GM12878 (cell line): Measurements from ENCODE around the gene ANKHD1. TPM values are rescaled to one million over a fixed set of nuclear protein-coding genes. Genes with fewer than 3 reads are reported as not detected.
"Not testable (repeated sequence)": the region's sequence is repeated elsewhere in the genome, so short reads cannot be mapped to it uniquely, and the experiment has no call there.

ENCODE experiments used
- ATAC-seq: fragments of 200-7000 bp; cut with Tn5 transposase; 3 replicates; pipeline ENCODE4 v1.9.1; 2020; ENCODE audit warnings: mild to moderate bottlenecking, moderate library complexity
- BruUV-seq: library from RNA; stranded (reverse); fragments of 400-500 nt; replicated peaks from 2 replicates; lab custom pipeline; 2021; lab: Mats Ljungman, UMichigan
- CTCF ChIA-PET: fragments of 300-600 bp; sonication (Branson Sonifier 250); formaldehyde crosslinking; extraction: SDS; loops from one replicate; lab custom pipeline; 2021; ENCODE audit warnings: inconsistent platforms; lab: Yijun Ruan, JAX
- POLR2A ChIA-PET: fragments of 350-600 bp; formaldehyde crosslinking; extraction: SDS; loops from one replicate; lab custom pipeline; 2021; ENCODE audit warnings: inconsistent platforms; lab: Charles Lee
- RAD21 ChIA-PET: fragments of 300-600 bp; sonication (Branson Sonifier 250); formaldehyde crosslinking; loops from one replicate; lab custom pipeline; 2023; ENCODE audit warnings: antibody characterized with exemption; ENCODE audit not compliant: unreplicated experiment; lab: Charles Lee
- SMC1A ChIA-PET: fragments of 300-600 bp; sonication (Branson Sonifier 250); formaldehyde crosslinking; loops from one replicate; lab custom pipeline; 2023; ENCODE audit not compliant: unreplicated experiment, uncharacterized antibody; lab: Charles Lee
- DNase-seq: peaks from one replicate; pipeline ENCODE4 v3.0.0-alpha.2; 2011; ENCODE audit warnings: low read depth, low spot score
- FAIRE-seq: peaks from 3 replicates; lab custom pipeline; 2011; peaks lifted over from hg19 to GRCh38; lab: Jason Lieb, UNC
- H2AFZ ChIP-seq: 2 replicates; pipeline ENCODE4 v1.6.0; 2011; ENCODE audit warnings: low read depth, low read length, control low read depth; ENCODE audit not compliant: control insufficient read depth
- H3K27ac ChIP-seq: 2 replicates; pipeline ENCODE4 v1.5.1; 2011; ENCODE audit warnings: control low read depth; ENCODE audit not compliant: control insufficient read depth, insufficient read depth
- H3K27me3 ChIP-seq, 2 experiments: replicated peaks in 1 of 2; 2 replicates each; pipeline versions ENCODE4 v1.6.0 to v1.6.1; 2011; ENCODE audit warnings: low read length in 1 of 2; ENCODE audit not compliant: control insufficient read depth in 2 of 2, insufficient read depth in 2 of 2
- H3K36me3 ChIP-seq, 2 experiments: 2 replicates each; pipeline ENCODE4 v1.5.1; 2011; ENCODE audit warnings: low read length in 1 of 2; ENCODE audit not compliant: control insufficient read depth in 2 of 2, insufficient read depth in 2 of 2
- H3K4me1 ChIP-seq: 2 replicates; pipeline ENCODE4 v1.6.1; 2011; ENCODE audit warnings: mild to moderate bottlenecking, low read length, moderate library complexity, mixed read lengths; ENCODE audit not compliant: control insufficient read depth, insufficient read depth
- H3K4me2 ChIP-seq: 2 replicates; pipeline ENCODE4 v1.6.0; 2011; ENCODE audit warnings: control low read depth; ENCODE audit not compliant: control insufficient read depth, insufficient read depth
- H3K4me3 ChIP-seq: fragments of 200-600 bp; sonication (generic); 2 replicates; pipeline ENCODE4 v1.5.1; 2016
- H3K79me2 ChIP-seq: 2 replicates; pipeline ENCODE4 v1.6.0; 2011; ENCODE audit warnings: low read length; ENCODE audit not compliant: control insufficient read depth, insufficient read depth
- H3K9ac ChIP-seq: 2 replicates; pipeline ENCODE4 v1.8.0; 2011; ENCODE audit warnings: low read length, control low read depth, mixed read lengths; ENCODE audit not compliant: control insufficient read depth, insufficient read depth
- H3K9me3 ChIP-seq: replicated peaks from 3 replicates; pipeline ENCODE4 v1.5.1; 2011; ENCODE audit warnings: mild to moderate bottlenecking, low read length; ENCODE audit not compliant: control insufficient read depth, insufficient read depth
- H4K20me1 ChIP-seq: 2 replicates; pipeline ENCODE4 v1.6.0; 2011; ENCODE audit not compliant: control insufficient read depth, insufficient read depth
- ATF7 ChIP-seq: fragments of 450-650 bp; IDR thresholded peaks from 2 replicates; pipeline ENCODE4 v1.6.1; 2016; ENCODE audit warnings: low read depth, mild to moderate bottlenecking
- CHD2 ChIP-seq: IDR thresholded peaks from 2 replicates; pipeline ENCODE4 v1.6.1; 2011; ENCODE audit warnings: low read depth, low read length, improper control_type of control experiment, borderline replicate concordance
- HDAC6 ChIP-seq: fragments of 200-600 bp; sonication (generic); IDR thresholded peaks from one replicate; pipeline ENCODE4 v1.8.0; 2017; ENCODE audit warnings: antibody characterized with exemption; ENCODE audit not compliant: unreplicated experiment
- IKZF1 ChIP-seq: fragments of 450-650 bp; conservative IDR thresholded peaks from 2 replicates; pipeline ENCODE4 v1.6.1; 2017; ENCODE audit warnings: antibody characterized with exemption, mild to moderate bottlenecking
- NFXL1 ChIP-seq: fragments of 450-650 bp; IDR thresholded peaks from 2 replicates; pipeline ENCODE4 v1.6.1; 2017; ENCODE audit warnings: antibody characterized with exemption, mild to moderate bottlenecking, borderline replicate concordance
- NFYA ChIP-seq: IDR thresholded peaks from 2 replicates; pipeline ENCODE4 v1.6.1; 2011; ENCODE audit warnings: low read depth, mild to moderate bottlenecking, low read length, improper control_type of control experiment, borderline replicate concordance
- NFYB ChIP-seq: IDR thresholded peaks from 2 replicates; pipeline ENCODE4 v1.6.1; 2011; ENCODE audit warnings: low read depth, mild to moderate bottlenecking, low read length, improper control_type of control experiment, moderate library complexity; ENCODE audit not compliant: insufficient read depth
- SPI1 ChIP-seq: IDR thresholded peaks from 2 replicates; pipeline ENCODE4 v1.6.1; 2011; ENCODE audit warnings: low read depth, mild to moderate bottlenecking, low read length, moderate library complexity, borderline replicate concordance; ENCODE audit not compliant: insufficient read depth
- WGBS: methylation state at CpG from one replicate; pipeline ENCODE4 v1.1.6; 2016; ENCODE audit warnings: low lambda C conversion rate; ENCODE audit not compliant: insufficient replicate concordance, insufficient coverage; ENCODE audit errors: missing lambda C conversion rate; 5-methylcytosine and 5-hydroxymethylcytosine counted together
- in situ Hi-C: fragments of 300-500 bp; cut with MboI; formaldehyde crosslinking; loops from 9 replicates; pipeline ENCODE4 v1.14.3; 2018; ENCODE audit warnings: mixed read lengths
- intact Hi-C: fragments of 100-400 bp; cut with micrococcal nuclease; formaldehyde crosslinking; loops from one replicate; pipeline ENCODE4 v1.14.2; 2022; ENCODE audit not compliant: unreplicated experiment
- polyA plus RNA-seq, 11 experiments: library from polyadenylated mRNA; depleted of rRNA in 4 of 11; unstranded in 6 of 11; stranded (reverse) in 5 of 11; fragments of >200 nt; fragmentation: Nextera tagmentation in 4 of 11; fragmentation: Illumina TruSeq in 1 of 11; extraction: Ambion mirVana in 4 of 11; extraction: Trizol in 1 of 11; gene quantifications; 1 replicate in 1 of 11; 2 replicates in 10 of 11; pipeline versions ENCODE4 v1.2.1 to v1.2.3, GENCODE V29; 2011 to 2016; ENCODE audit warnings: inconsistent platforms in 2 of 11, missing spikeins in 2 of 11, low read depth in 1 of 11
- total RNA-seq, 4 experiments: library from RNA; depleted of rRNA in 3 of 4; stranded (reverse); fragments of >200 nt in 3 of 4; fragmentation: Illumina TruSeq in 1 of 4; extraction: Trizol in 1 of 4; gene quantifications; 2 replicates each; pipeline versions ENCODE4 v1.2.1 to v1.2.3, GENCODE V29; 2013 to 2021
- TF ChIP-seq, protein P1 (sequence below): fragments of 450-650 bp; IDR thresholded peaks from 2 replicates; pipeline ENCODE4 v1.6.1; 2017; ENCODE audit warnings: mild to moderate bottlenecking

ANKHD1 gene
- total and polyA plus RNA-seq, 10 of the 15 experiments (the other 5 are each of a cell fraction or from before 2014, with no cell fraction given) = 31.6 to 96.8 (median 74.3) TPM

DNA sequence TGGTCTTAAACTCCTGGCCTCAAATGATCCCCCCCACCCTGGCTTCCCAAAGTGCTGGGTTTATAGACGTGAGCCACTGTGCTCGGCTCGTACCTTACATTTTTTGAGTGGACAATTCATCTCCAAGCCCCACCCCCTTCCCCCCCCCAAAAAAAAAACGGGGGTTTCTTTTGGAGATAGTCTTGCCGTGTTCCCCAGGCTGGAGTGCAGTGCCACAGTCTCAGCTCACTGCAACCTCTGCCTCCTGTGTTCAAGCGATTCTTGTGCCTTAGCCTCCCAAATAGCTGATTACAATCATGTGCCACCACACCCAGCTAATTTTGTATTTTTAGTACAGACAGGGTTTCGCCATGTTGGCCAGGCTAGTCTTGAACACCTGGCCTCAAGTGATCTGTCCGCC is 31.3 kb downstream of the ANKHD1 start (continued):
- TF ChIP-seq NFYA = no peak
- no peak for TF ChIP-seq SPI1
- TF ChIP-seq, protein P1, sequence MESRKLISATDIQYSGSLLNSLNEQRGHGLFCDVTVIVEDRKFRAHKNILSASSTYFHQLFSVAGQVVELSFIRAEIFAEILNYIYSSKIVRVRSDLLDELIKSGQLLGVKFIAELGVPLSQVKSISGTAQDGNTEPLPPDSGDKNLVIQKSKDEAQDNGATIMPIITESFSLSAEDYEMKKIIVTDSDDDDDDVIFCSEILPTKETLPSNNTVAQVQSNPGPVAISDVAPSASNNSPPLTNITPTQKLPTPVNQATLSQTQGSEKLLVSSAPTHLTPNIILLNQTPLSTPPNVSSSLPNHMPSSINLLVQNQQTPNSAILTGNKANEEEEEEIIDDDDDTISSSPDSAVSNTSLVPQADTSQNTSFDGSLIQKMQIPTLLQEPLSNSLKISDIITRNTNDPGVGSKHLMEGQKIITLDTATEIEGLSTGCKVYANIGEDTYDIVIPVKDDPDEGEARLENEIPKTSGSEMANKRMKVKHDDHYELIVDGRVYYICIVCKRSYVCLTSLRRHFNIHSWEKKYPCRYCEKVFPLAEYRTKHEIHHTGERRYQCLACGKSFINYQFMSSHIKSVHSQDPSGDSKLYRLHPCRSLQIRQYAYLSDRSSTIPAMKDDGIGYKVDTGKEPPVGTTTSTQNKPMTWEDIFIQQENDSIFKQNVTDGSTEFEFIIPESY = no peak
- TF ChIP-seq CHD2 = no peak
- no peak for TF ChIP-seq IKZF1
- no peak for TF ChIP-seq ATF7
- TF ChIP-seq HDAC6 = no peak
- TF ChIP-seq NFXL1 = no peak
- no peak for TF ChIP-seq NFYB
- TF ChIP-seq, all 136 proteins: peak for 0

DNA sequence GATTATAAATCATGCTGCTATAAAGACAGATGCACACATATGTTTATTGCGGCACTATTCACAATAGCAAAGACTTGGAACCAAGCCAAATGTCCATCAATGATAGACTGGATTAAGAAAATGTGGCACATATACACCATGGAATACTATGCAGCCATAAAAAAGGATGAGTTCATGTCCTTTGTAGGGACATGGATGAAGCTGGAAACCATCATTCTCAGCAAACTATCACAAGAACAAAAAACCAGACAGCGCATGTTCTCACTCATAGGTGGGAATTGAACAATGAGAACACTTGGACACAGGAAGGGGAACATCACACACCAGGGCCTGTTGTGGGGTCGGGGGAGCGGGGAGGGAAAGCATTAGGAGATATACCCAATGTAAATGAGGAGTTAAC is 55.7 kb downstream of the ANKHD1 start:
- SMC1A ChIA-PET, FAIRE-seq: not testable (repeated sequence)

More for the DNA sequence above, 55.7 kb downstream of the ANKHD1 start:
- RAD21 ChIA-PET, in situ Hi-C loops, CTCF ChIA-PET, DNase-seq, H3K4me1 ChIP-seq, H3K9ac ChIP-seq, BruUV-seq, H3K36me3 ChIP-seq, H2AFZ ChIP-seq, H3K79me2 ChIP-seq, H3K4me3 ChIP-seq, H3K27ac ChIP-seq, H4K20me1 ChIP-seq, H3K9me3 ChIP-seq, POLR2A ChIA-PET, H3K4me2 ChIP-seq, ATAC-seq, H3K27me3 ChIP-seq: not testable (repeated sequence)
- 98% methylated on average over 4 of the region's 4 CpGs for WGBS
- intact Hi-C loops = loop anchor here (10.0 kb wide), 1 partner anchor 57 kb away; no protein-coding TSS in a partner anchor
